ENCODE results near the gene MICB.

- TF ChIP-seq CTCF (IDR thresholded peaks at IDR 0.05; ENCODE audit: low read depth, low read length, missing input control) (no peak), SP1 (IDR thresholded peaks at IDR 0.05) (no peak), JUND (IDR thresholded peaks at IDR 0.05) (no peak)
- TF ChIP-seq, protein P1, sequence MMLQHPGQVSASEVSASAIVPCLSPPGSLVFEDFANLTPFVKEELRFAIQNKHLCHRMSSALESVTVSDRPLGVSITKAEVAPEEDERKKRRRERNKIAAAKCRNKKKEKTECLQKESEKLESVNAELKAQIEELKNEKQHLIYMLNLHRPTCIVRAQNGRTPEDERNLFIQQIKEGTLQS (IDR thresholded peaks at IDR 0.05), result no peak
Measured at GRCh38 chr6:31472259-31472658, 25.7 kb upstream of the MICB start.
